GM12878 (cell line): ENCODE measurements around the gene PPEF1. TPM values are rescaled to one million over a fixed set of nuclear protein-coding genes. Genes with fewer than 3 reads are reported as not detected.

ENCODE experiments used
- ATAC-seq: fragments of 200-7000 bp; cut with Tn5 transposase; 3 replicates; pipeline ENCODE4 v1.9.1; 2020; ENCODE audit warnings: mild to moderate bottlenecking, moderate library complexity
- BruUV-seq: library from RNA; stranded (reverse); fragments of 400-500 nt; replicated peaks from 2 replicates; lab custom pipeline; 2021; lab: Mats Ljungman, UMichigan
- CTCF ChIA-PET: fragments of 300-600 bp; sonication (Branson Sonifier 250); formaldehyde crosslinking; extraction: SDS; loops from one replicate; lab custom pipeline; 2021; ENCODE audit warnings: inconsistent platforms; lab: Yijun Ruan, JAX
- POLR2A ChIA-PET: fragments of 350-600 bp; formaldehyde crosslinking; extraction: SDS; loops from one replicate; lab custom pipeline; 2021; ENCODE audit warnings: inconsistent platforms; lab: Charles Lee
- RAD21 ChIA-PET: fragments of 300-600 bp; sonication (Branson Sonifier 250); formaldehyde crosslinking; loops from one replicate; lab custom pipeline; 2023; ENCODE audit warnings: antibody characterized with exemption; ENCODE audit not compliant: unreplicated experiment; lab: Charles Lee
- SMC1A ChIA-PET: fragments of 300-600 bp; sonication (Branson Sonifier 250); formaldehyde crosslinking; loops from one replicate; lab custom pipeline; 2023; ENCODE audit not compliant: unreplicated experiment, uncharacterized antibody; lab: Charles Lee
- DNase-seq: peaks from one replicate; pipeline ENCODE4 v3.0.0-alpha.2; 2011; ENCODE audit warnings: low read depth, low spot score
- FAIRE-seq: peaks from 3 replicates; lab custom pipeline; 2011; peaks lifted over from hg19 to GRCh38; lab: Jason Lieb, UNC
- H2AFZ ChIP-seq: 2 replicates; pipeline ENCODE4 v1.6.0; 2011; ENCODE audit warnings: low read depth, low read length, control low read depth; ENCODE audit not compliant: control insufficient read depth
- H3K27ac ChIP-seq: 2 replicates; pipeline ENCODE4 v1.5.1; 2011; ENCODE audit warnings: control low read depth; ENCODE audit not compliant: control insufficient read depth, insufficient read depth
- H3K27me3 ChIP-seq, 2 experiments: replicated peaks in 1 of 2; 2 replicates each; pipeline versions ENCODE4 v1.6.0 to v1.6.1; 2011; ENCODE audit warnings: low read length in 1 of 2; ENCODE audit not compliant: control insufficient read depth in 2 of 2, insufficient read depth in 2 of 2
- H3K36me3 ChIP-seq, 2 experiments: 2 replicates each; pipeline ENCODE4 v1.5.1; 2011; ENCODE audit warnings: low read length in 1 of 2; ENCODE audit not compliant: control insufficient read depth in 2 of 2, insufficient read depth in 2 of 2
- H3K4me1 ChIP-seq: 2 replicates; pipeline ENCODE4 v1.6.1; 2011; ENCODE audit warnings: mild to moderate bottlenecking, low read length, moderate library complexity, mixed read lengths; ENCODE audit not compliant: control insufficient read depth, insufficient read depth
- H3K4me2 ChIP-seq: 2 replicates; pipeline ENCODE4 v1.6.0; 2011; ENCODE audit warnings: control low read depth; ENCODE audit not compliant: control insufficient read depth, insufficient read depth
- H3K4me3 ChIP-seq: fragments of 200-600 bp; sonication (generic); 2 replicates; pipeline ENCODE4 v1.5.1; 2016
- H3K79me2 ChIP-seq: 2 replicates; pipeline ENCODE4 v1.6.0; 2011; ENCODE audit warnings: low read length; ENCODE audit not compliant: control insufficient read depth, insufficient read depth
- H3K9ac ChIP-seq: 2 replicates; pipeline ENCODE4 v1.8.0; 2011; ENCODE audit warnings: low read length, control low read depth, mixed read lengths; ENCODE audit not compliant: control insufficient read depth, insufficient read depth
- H3K9me3 ChIP-seq: replicated peaks from 3 replicates; pipeline ENCODE4 v1.5.1; 2011; ENCODE audit warnings: mild to moderate bottlenecking, low read length; ENCODE audit not compliant: control insufficient read depth, insufficient read depth
- H4K20me1 ChIP-seq: 2 replicates; pipeline ENCODE4 v1.6.0; 2011; ENCODE audit not compliant: control insufficient read depth, insufficient read depth
- CBX5 ChIP-seq: sonication (generic); IDR thresholded peaks from 2 replicates; pipeline ENCODE4 v1.6.1; 2016; ENCODE audit warnings: low read depth, moderate library complexity, mild to moderate bottlenecking, inconsistent platforms
- EGR1 ChIP-seq, 2 experiments: IDR thresholded peaks; 1 replicate in 1 of 2; 2 replicates in 1 of 2; pipeline ENCODE4 v1.6.1; 2011 to 2012; ENCODE audit warnings: low read depth in 2 of 2, low read length in 2 of 2, borderline replicate concordance in 1 of 2, mild to moderate bottlenecking in 1 of 2, moderate library complexity in 1 of 2
- FOS ChIP-seq: IDR thresholded peaks from 3 replicates; pipeline ENCODE4 v1.6.1; 2011; ENCODE audit warnings: borderline replicate concordance; ENCODE audit not compliant: insufficient read length; ENCODE audit errors: extremely low read depth
- MYB ChIP-seq: fragments of 150-350 bp; IDR thresholded peaks from 2 replicates; pipeline ENCODE4 v1.6.1; 2014; ENCODE audit warnings: mild to moderate bottlenecking, low read depth, low read length, borderline replicate concordance
- PBX3 ChIP-seq: IDR thresholded peaks from 2 replicates; pipeline ENCODE4 v1.6.1; 2011; ENCODE audit warnings: mild to moderate bottlenecking, low read depth, low read length, moderate library complexity; ENCODE audit not compliant: insufficient replicate concordance
- RAD51 ChIP-seq: fragments of 450-650 bp; IDR thresholded peaks from 2 replicates; pipeline ENCODE4 v1.6.1; 2016; ENCODE audit warnings: moderate library complexity, mild to moderate bottlenecking, inconsistent platforms
- RELB ChIP-seq: fragments of 450-650 bp; IDR thresholded peaks from 2 replicates; pipeline ENCODE4 v1.6.1; 2017; ENCODE audit warnings: low read depth, mild to moderate bottlenecking, moderate library complexity
- TCF3 ChIP-seq: IDR thresholded peaks from 2 replicates; pipeline ENCODE4 v1.6.1; 2012; ENCODE audit warnings: low read depth, mild to moderate bottlenecking, low read length, borderline replicate concordance; ENCODE audit not compliant: insufficient read depth
- USF1 ChIP-seq: IDR thresholded peaks from 2 replicates; pipeline ENCODE4 v1.6.1; 2011; ENCODE audit warnings: borderline replicate concordance, low read depth, mild to moderate bottlenecking, moderate library complexity, mixed read lengths, low read length; ENCODE audit not compliant: insufficient read depth; ENCODE audit errors: extremely low read length
- ZNF384 ChIP-seq: IDR thresholded peaks from 2 replicates; pipeline ENCODE4 v1.6.1; 2012; ENCODE audit warnings: low read depth, mild to moderate bottlenecking, low read length, improper control_type of control experiment, borderline replicate concordance
- ZNF622 ChIP-seq: fragments of 450-650 bp; IDR thresholded peaks from 2 replicates; pipeline ENCODE4 v1.6.1; 2017; ENCODE audit warnings: mild to moderate bottlenecking, inconsistent platforms
- WGBS: methylation state at CpG from one replicate; pipeline ENCODE4 v1.1.6; 2016; ENCODE audit warnings: low lambda C conversion rate; ENCODE audit not compliant: insufficient replicate concordance, insufficient coverage; ENCODE audit errors: missing lambda C conversion rate; 5-methylcytosine and 5-hydroxymethylcytosine counted together
- in situ Hi-C: fragments of 300-500 bp; cut with MboI; formaldehyde crosslinking; loops from 9 replicates; pipeline ENCODE4 v1.14.3; 2018; ENCODE audit warnings: mixed read lengths
- intact Hi-C: fragments of 100-400 bp; cut with micrococcal nuclease; formaldehyde crosslinking; loops from one replicate; pipeline ENCODE4 v1.14.2; 2022; ENCODE audit not compliant: unreplicated experiment
- polyA plus RNA-seq, 11 experiments: library from polyadenylated mRNA; depleted of rRNA in 4 of 11; unstranded in 6 of 11; stranded (reverse) in 5 of 11; fragments of >200 nt; fragmentation: Nextera tagmentation in 4 of 11; fragmentation: Illumina TruSeq in 1 of 11; extraction: Ambion mirVana in 4 of 11; extraction: Trizol in 1 of 11; gene quantifications; 1 replicate in 1 of 11; 2 replicates in 10 of 11; pipeline versions ENCODE4 v1.2.1 to v1.2.3, GENCODE V29; 2011 to 2016; ENCODE audit warnings: inconsistent platforms in 2 of 11, missing spikeins in 2 of 11, low read depth in 1 of 11
- total RNA-seq, 4 experiments: library from RNA; depleted of rRNA in 3 of 4; stranded (reverse); fragments of >200 nt in 3 of 4; fragmentation: Illumina TruSeq in 1 of 4; extraction: Trizol in 1 of 4; gene quantifications; 2 replicates each; pipeline versions ENCODE4 v1.2.1 to v1.2.3, GENCODE V29; 2013 to 2021
- TF ChIP-seq, protein P1 (sequence below): IDR thresholded peaks from 2 replicates; pipeline ENCODE4 v1.6.1; 2012; ENCODE audit warnings: low read depth, low read length, improper control_type of control experiment

Gene PPEF1
- total and polyA plus RNA-seq, 10 of the 15 experiments (the other 5 are each of a cell fraction or from before 2014, with no cell fraction given), result 0.24 to 2.2 (median 0.50) TPM

GRCh38 chrX:18769364-18769763, 61.9 kb downstream of the PPEF1 start:
- Histone ChIP-seq H4K20me1 (no peaks in the 10 kb centered on the region), H3K9ac (no peak overlapping the region), H3K4me1 (no peaks in the 10 kb centered on the region), H3K4me3 (no peak overlapping the region), H3K79me2 (no peaks in the 10 kb centered on the region), H2AFZ (no peak overlapping the region), H3K27me3 (no peaks in the 10 kb centered on the region), H3K27ac (no peak overlapping the region), H3K9me3 (no peaks in the 10 kb centered on the region; the same call in 2 of the 3 replicates), H3K36me3 (no peaks in the 10 kb centered on the region), H3K4me2 (no peak overlapping the region)
- RAD21 ChIA-PET, result no interaction called here
- intact Hi-C loops (loop anchor here (5.0 to 10.0 kb wide), 2 partner anchors 118 to 375 kb away; no protein-coding TSS in a partner anchor), in situ Hi-C loops (no loop called here)
- FAIRE-seq (no peak), DNase-seq (no peak), ATAC-seq (no peak)
- SMC1A ChIA-PET, result no interaction called here
- POLR2A ChIA-PET, result no interaction called here
- TF ChIP-seq PBX3 (no peak), USF1 (no peak), FOS (no peak), ZNF622 (no peak), ZNF384 (no peak), EGR1 (IDR thresholded peaks at IDR 0.05; ENCODE audit: borderline replicate concordance in 1 of 2, low read depth in 2 of 2, low read length in 2 of 2) (no peak), RAD51 (no peak), CBX5 (no peak), RELB (no peak), MYB (no peak), TCF3 (no peak)
- TF ChIP-seq, protein P1, sequence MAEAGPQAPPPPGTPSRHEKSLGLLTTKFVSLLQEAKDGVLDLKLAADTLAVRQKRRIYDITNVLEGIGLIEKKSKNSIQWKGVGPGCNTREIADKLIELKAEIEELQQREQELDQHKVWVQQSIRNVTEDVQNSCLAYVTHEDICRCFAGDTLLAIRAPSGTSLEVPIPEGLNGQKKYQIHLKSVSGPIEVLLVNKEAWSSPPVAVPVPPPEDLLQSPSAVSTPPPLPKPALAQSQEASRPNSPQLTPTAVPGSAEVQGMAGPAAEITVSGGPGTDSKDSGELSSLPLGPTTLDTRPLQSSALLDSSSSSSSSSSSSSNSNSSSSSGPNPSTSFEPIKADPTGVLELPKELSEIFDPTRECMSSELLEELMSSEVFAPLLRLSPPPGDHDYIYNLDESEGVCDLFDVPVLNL, result no peak
- no TSS peak for BruUV-seq
- CTCF ChIA-PET, result no interaction called here
- 14% methylated on average over 1 of the region's 1 CpG for WGBS
